Measurements from ENCODE around the gene RIBC1. TPM values are rescaled to one million over a fixed set of nuclear protein-coding genes. Genes with fewer than 3 reads are reported as not detected.
"Not testable (repeated sequence)": the region's sequence is repeated elsewhere in the genome, so short reads cannot be mapped to it uniquely, and the experiment has no call there.

Gene RIBC1
- total RNA-seq, 1 experiment from 2014 or later: 1.2 TPM

DNA sequence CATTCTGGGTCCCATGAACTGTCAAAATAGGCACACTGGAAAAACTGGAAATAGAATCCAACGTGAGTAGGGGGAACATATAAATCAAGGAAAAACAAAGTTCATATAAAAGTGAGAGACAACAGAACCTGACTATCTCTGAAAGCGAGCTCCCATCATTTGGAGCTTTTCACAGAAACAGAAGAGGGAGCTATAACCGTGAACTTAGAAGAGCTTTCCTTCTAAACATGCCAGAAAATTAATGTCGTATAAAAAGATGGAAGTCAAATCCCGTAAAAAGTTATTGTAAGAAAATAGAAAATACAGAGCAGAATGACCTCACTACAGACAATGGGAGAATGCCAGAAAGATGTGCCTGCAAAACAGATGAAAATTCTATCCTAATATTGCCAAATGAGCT is 35.4 kb downstream of the RIBC1 start:
- Mint-ChIP-seq H3K36me3 (ENCODE audit: insufficient read depth, unreplicated experiment) (no peaks in the 10 kb centered on the region), H3K27ac (ENCODE audit: unreplicated experiment) (no peak overlapping the region), H3K27me3 (ENCODE audit: unreplicated experiment) (peaks cover 43% of the 10 kb centered on the region), H3K4me1 (ENCODE audit: low read depth, unreplicated experiment) (peaks cover 12% of the 10 kb centered on the region), H3K4me3 (ENCODE audit: low read depth, unreplicated experiment) (no peak overlapping the region), H3K9me3 (ENCODE audit: low read depth, unreplicated experiment) (no peaks in the 10 kb centered on the region)
- TF ChIP-seq, protein P1, sequence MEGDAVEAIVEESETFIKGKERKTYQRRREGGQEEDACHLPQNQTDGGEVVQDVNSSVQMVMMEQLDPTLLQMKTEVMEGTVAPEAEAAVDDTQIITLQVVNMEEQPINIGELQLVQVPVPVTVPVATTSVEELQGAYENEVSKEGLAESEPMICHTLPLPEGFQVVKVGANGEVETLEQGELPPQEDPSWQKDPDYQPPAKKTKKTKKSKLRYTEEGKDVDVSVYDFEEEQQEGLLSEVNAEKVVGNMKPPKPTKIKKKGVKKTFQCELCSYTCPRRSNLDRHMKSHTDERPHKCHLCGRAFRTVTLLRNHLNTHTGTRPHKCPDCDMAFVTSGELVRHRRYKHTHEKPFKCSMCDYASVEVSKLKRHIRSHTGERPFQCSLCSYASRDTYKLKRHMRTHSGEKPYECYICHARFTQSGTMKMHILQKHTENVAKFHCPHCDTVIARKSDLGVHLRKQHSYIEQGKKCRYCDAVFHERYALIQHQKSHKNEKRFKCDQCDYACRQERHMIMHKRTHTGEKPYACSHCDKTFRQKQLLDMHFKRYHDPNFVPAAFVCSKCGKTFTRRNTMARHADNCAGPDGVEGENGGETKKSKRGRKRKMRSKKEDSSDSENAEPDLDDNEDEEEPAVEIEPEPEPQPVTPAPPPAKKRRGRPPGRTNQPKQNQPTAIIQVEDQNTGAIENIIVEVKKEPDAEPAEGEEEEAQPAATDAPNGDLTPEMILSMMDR (IDR thresholded peaks at IDR 0.05; ENCODE audit: unreplicated experiment): no peak
- no peak for DNase-seq
- intact Hi-C loops (cut with micrococcal nuclease; ENCODE audit: unreplicated experiment): no loop called here
- BruUV-seq (replicated peaks): no TSS peak
- CTCF ChIA-PET: interaction anchor here (1.2 to 1.8 kb wide), 4 partner anchors 12 to 138 kb away, joined by 3 to 13 read pairs (median 5); partner anchors contain the start of genes RIBC1 and SMC1A

DNA sequence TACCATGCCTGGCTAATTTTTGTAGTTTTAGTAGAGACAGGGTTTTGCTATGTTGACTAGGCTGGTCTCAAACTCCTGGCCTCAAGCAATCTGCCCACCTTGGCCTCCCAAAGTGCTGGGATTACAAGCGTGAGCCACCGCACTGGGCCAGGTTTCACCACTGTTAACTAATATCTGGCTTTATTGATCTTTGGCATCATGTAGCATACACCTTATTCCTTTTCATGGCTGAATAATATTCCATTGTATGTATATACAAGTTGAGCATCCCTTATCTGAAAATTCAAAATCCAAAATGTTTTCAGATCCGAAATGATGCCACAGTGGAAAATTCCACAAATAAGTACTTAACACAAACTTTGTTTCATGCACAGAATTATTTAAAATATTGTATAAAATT is 46.0 kb downstream of the RIBC1 start:
- DNase-seq; H3K9me3 Mint-ChIP-seq (ENCODE audit: low read depth, unreplicated experiment); H3K4me3 Mint-ChIP-seq (ENCODE audit: low read depth, unreplicated experiment); CTCF ChIA-PET; H3K4me1 Mint-ChIP-seq (ENCODE audit: low read depth, unreplicated experiment); H3K27ac Mint-ChIP-seq (ENCODE audit: unreplicated experiment); BruUV-seq (replicated peaks); intact Hi-C loops (cut with micrococcal nuclease; ENCODE audit: unreplicated experiment); H3K36me3 Mint-ChIP-seq (ENCODE audit: insufficient read depth, unreplicated experiment): not testable (repeated sequence)
- H3K27me3 Mint-ChIP-seq (ENCODE audit: unreplicated experiment): peaks cover 30% of the 10 kb centered on the region

DNA sequence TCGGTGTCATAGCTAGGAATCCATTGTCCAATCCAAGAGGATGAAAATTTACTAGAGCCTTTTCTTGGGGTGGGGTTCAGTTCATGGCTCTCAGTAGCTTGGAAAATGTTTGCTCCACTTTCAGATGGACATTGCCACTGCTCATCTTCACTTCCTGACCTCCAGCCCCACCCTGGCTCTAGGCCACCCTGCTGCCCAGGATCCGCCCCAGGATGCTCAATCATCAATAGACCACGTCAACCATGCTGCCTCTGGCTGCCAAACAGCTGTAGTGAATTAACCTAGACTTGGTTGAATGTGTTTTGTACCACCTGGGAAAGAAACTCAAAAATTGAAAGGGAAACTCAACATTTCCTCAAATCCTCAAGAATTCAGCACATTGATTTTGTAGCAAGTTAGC is 48.7 kb downstream of the RIBC1 start:
- H3K27me3 Mint-ChIP-seq (ENCODE audit: unreplicated experiment): peaks cover 24% of the 10 kb centered on the region
- H3K27ac Mint-ChIP-seq (ENCODE audit: unreplicated experiment): no peak overlapping the region
- H3K4me3 Mint-ChIP-seq (ENCODE audit: low read depth, unreplicated experiment): no peak overlapping the region
- H3K36me3 Mint-ChIP-seq (ENCODE audit: insufficient read depth, unreplicated experiment): no peaks in the 10 kb centered on the region
- H3K4me1 Mint-ChIP-seq (ENCODE audit: low read depth, unreplicated experiment): no peaks in the 10 kb centered on the region
- no peak for DNase-seq
- CTCF ChIA-PET: no interaction called here
- BruUV-seq (replicated peaks): no TSS peak
- TF ChIP-seq, protein P1 (IDR thresholded peaks at IDR 0.05; ENCODE audit: unreplicated experiment): no peak
- intact Hi-C loops (cut with micrococcal nuclease; ENCODE audit: unreplicated experiment): no loop called here
- no peaks in the 10 kb centered on the region for H3K9me3 Mint-ChIP-seq (ENCODE audit: low read depth, unreplicated experiment)

DNA sequence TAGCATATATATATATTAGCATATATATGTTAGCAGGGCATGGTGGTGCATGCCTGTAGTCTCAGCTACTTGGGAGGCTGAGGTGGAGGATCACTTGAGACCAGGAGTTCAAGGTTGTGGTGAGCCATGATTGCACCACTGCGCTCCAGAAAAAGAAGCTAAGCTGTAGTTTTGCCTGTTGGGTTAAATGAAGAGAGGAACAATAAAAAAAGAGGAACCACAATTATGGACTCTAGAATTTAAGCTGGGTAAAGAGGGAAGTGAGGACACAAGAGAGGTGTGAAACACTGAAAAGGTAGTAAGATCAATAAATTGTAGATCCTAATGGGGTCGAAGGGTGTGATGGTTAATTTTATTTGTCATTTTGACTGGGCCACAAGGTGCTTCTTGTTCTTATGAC is 52.0 kb downstream of the RIBC1 start:
- no peaks in the 10 kb centered on the region for H3K9me3 Mint-ChIP-seq (ENCODE audit: low read depth, unreplicated experiment)
- H3K4me3 Mint-ChIP-seq (ENCODE audit: low read depth, unreplicated experiment): no peak overlapping the region
- H3K27ac Mint-ChIP-seq (ENCODE audit: unreplicated experiment): no peak overlapping the region
- CTCF ChIA-PET: no interaction called here
- H3K36me3 Mint-ChIP-seq (ENCODE audit: insufficient read depth, unreplicated experiment): no peaks in the 10 kb centered on the region
- no TSS peak for BruUV-seq (replicated peaks)
- TF ChIP-seq, protein P1 (IDR thresholded peaks at IDR 0.05; ENCODE audit: unreplicated experiment): no peak
- intact Hi-C loops (cut with micrococcal nuclease; ENCODE audit: unreplicated experiment): no loop called here
- no peak for DNase-seq
- peaks cover 41% of the 10 kb centered on the region for H3K27me3 Mint-ChIP-seq (ENCODE audit: unreplicated experiment)
- H3K4me1 Mint-ChIP-seq (ENCODE audit: low read depth, unreplicated experiment): no peaks in the 10 kb centered on the region

DNA sequence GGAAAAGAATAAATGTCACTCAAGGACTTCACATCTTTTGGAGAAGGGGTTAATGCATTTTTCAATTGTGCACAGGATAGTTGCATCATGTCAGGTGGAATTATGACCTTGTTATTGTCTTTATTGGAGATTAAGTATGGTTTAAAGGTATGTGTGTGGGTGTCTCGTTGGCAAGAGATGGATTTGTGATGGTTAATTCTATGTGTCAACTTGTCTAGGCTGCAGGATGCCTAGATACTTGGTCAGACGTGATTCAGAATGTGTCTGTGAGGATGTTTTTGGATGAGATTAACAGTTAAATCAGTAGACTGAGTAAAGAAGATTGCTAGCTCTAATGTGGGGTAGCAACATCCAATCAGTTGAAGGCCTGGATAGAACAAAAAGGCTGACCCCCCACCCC is 53.7 kb downstream of the RIBC1 start:
- DNase-seq: no peak
- H3K27me3 Mint-ChIP-seq (ENCODE audit: unreplicated experiment): peaks cover 40% of the 10 kb centered on the region
- intact Hi-C loops (cut with micrococcal nuclease; ENCODE audit: unreplicated experiment): no loop called here
- H3K27ac Mint-ChIP-seq (ENCODE audit: unreplicated experiment): no peak overlapping the region
- CTCF ChIA-PET: no interaction called here
- TF ChIP-seq, protein P1 (IDR thresholded peaks at IDR 0.05; ENCODE audit: unreplicated experiment): no peak
- H3K4me1 Mint-ChIP-seq (ENCODE audit: low read depth, unreplicated experiment): peaks cover 6% of the 10 kb centered on the region
- no TSS peak for BruUV-seq (replicated peaks)
- H3K4me3 Mint-ChIP-seq (ENCODE audit: low read depth, unreplicated experiment): no peak overlapping the region
- no peaks in the 10 kb centered on the region for H3K9me3 Mint-ChIP-seq (ENCODE audit: low read depth, unreplicated experiment)
- H3K36me3 Mint-ChIP-seq (ENCODE audit: insufficient read depth, unreplicated experiment): no peaks in the 10 kb centered on the region

Data from Calu3 (cell line).